Measurements from ENCODE around the gene DAP. TPM values are rescaled to one million over a fixed set of nuclear protein-coding genes. Genes with fewer than 3 reads are reported as not detected.
"Not testable (repeated sequence)": the region's sequence is repeated elsewhere in the genome, so short reads cannot be mapped to it uniquely, and the experiment has no call there.

The DAP gene
- total RNA-seq, 1 donor from 2014 or later, result 79.8 TPM

GRCh38 chr5:10631316-10631996 is 129.6 kb downstream of the DAP start:
- TF ChIP-seq, protein P1, sequence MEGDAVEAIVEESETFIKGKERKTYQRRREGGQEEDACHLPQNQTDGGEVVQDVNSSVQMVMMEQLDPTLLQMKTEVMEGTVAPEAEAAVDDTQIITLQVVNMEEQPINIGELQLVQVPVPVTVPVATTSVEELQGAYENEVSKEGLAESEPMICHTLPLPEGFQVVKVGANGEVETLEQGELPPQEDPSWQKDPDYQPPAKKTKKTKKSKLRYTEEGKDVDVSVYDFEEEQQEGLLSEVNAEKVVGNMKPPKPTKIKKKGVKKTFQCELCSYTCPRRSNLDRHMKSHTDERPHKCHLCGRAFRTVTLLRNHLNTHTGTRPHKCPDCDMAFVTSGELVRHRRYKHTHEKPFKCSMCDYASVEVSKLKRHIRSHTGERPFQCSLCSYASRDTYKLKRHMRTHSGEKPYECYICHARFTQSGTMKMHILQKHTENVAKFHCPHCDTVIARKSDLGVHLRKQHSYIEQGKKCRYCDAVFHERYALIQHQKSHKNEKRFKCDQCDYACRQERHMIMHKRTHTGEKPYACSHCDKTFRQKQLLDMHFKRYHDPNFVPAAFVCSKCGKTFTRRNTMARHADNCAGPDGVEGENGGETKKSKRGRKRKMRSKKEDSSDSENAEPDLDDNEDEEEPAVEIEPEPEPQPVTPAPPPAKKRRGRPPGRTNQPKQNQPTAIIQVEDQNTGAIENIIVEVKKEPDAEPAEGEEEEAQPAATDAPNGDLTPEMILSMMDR (IDR thresholded peaks at IDR 0.05; ENCODE audit: unreplicated experiment), result no peak
- peaks cover 17% of the 10 kb centered on the region for H3K4me1 Mint-ChIP-seq
- DNase-seq (ENCODE audit: low spot score in 2 of 2, unreplicated experiment in 2 of 2), result no peak
- H3K27ac Mint-ChIP-seq, result no peak overlapping the region
- H3K4me3 Mint-ChIP-seq, result no peak overlapping the region
- H3K27me3 Mint-ChIP-seq (ENCODE audit: low read depth), result no peaks in the 10 kb centered on the region
- H3K9me3 Mint-ChIP-seq, result no peaks in the 10 kb centered on the region
- H3K36me3 Mint-ChIP-seq, result no peaks in the 10 kb centered on the region

DNA sequence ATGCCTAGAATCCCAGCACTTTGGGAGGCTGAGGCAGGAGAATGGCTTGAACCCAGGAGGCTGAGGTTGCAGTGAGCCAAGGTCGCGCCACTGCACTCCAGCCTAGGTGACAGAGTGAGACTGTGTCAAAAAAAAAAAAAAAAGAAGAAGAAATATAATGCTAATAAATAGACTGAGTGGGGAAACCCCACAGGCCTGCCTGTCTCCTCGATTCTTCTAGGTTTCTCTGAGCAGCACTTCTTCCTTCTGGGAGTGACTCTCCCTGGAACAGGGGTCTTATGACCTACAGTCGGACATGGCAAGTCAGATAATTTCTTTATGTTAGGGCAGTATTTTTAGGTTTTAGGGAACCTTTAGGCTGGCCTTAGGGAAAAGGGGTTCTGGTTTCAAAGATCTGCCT is 130.3 kb downstream of the DAP start:
- not testable (repeated sequence) for H3K27ac Mint-ChIP-seq; H3K36me3 Mint-ChIP-seq; H3K4me3 Mint-ChIP-seq; H3K27me3 Mint-ChIP-seq (ENCODE audit: low read depth); DNase-seq (ENCODE audit: low spot score in 2 of 2, unreplicated experiment in 2 of 2); H3K9me3 Mint-ChIP-seq
- peaks cover 18% of the 10 kb centered on the region for H3K4me1 Mint-ChIP-seq

GRCh38 chr5:10630126-10630525 is 130.9 kb downstream of the DAP start:
- no peak overlapping the region for H3K27ac Mint-ChIP-seq
- H3K4me1 Mint-ChIP-seq, result peaks cover 18% of the 10 kb centered on the region
- H3K9me3 Mint-ChIP-seq, result no peaks in the 10 kb centered on the region
- H3K4me3 Mint-ChIP-seq, result no peak overlapping the region
- DNase-seq (ENCODE audit: low spot score in 2 of 2, unreplicated experiment in 2 of 2), result no peak
- no peaks in the 10 kb centered on the region for H3K27me3 Mint-ChIP-seq (ENCODE audit: low read depth)
- no peaks in the 10 kb centered on the region for H3K36me3 Mint-ChIP-seq
- TF ChIP-seq, protein P1 (IDR thresholded peaks at IDR 0.05; ENCODE audit: unreplicated experiment), result no peak

- Mint-ChIP-seq H3K27me3 (ENCODE audit: low read depth) (no peaks in the 10 kb centered on the region), H3K4me3 (no peak overlapping the region), H3K36me3 (no peaks in the 10 kb centered on the region), H3K4me1 (peaks cover 18% of the 10 kb centered on the region), H3K27ac (no peak overlapping the region), H3K9me3 (no peaks in the 10 kb centered on the region)
- TF ChIP-seq, protein P1 (IDR thresholded peaks at IDR 0.05; ENCODE audit: unreplicated experiment), result no peak
- DNase-seq (ENCODE audit: low spot score in 2 of 2, unreplicated experiment in 2 of 2), result no peak
Observed at GRCh38 chr5:10629682-10630081, 131.4 kb downstream of the DAP start.

Other genes with a start within 250 kb of the DAP start
- 3.2 to 3.8 TPM (median 3.5 TPM) in 3 replicates for gene ANKRD33B, start 197.2 kb downstream of the DAP start, total RNA-seq